BJ (cell line): ENCODE results near the gene ZNF723. TPM values are rescaled to one million over a fixed set of nuclear protein-coding genes. Genes with fewer than 3 reads are reported as not detected.
"Not testable (repeated sequence)": the region's sequence is repeated elsewhere in the genome, so short reads cannot be mapped to it uniquely, and the experiment has no call there.

Source experiments
- CTCF ChIA-PET: fragments of 350-600 bp; formaldehyde crosslinking; extraction: SDS; loops from one replicate; lab custom pipeline; 2021; ENCODE audit warnings: antibody characterized with exemption, inconsistent platforms; lab: Yijun Ruan, JAX
- POLR2A ChIA-PET: fragments of 300-600 bp; sonication (Branson Sonifier 250); formaldehyde crosslinking; extraction: SDS; loops from one replicate; lab custom pipeline; 2021; ENCODE audit warnings: antibody characterized with exemption; lab: Charles Lee
- DNase-seq: peaks from one replicate; pipeline ENCODE4 v3.0.0-alpha.2; 2011; ENCODE audit warnings: low read depth
- H3K27me3 ChIP-seq: 2 replicates; pipeline ENCODE4 v1.6.0; 2011; ENCODE audit warnings: low read length; ENCODE audit not compliant: control insufficient read depth, insufficient read depth
- H3K36me3 ChIP-seq: 2 replicates; pipeline ENCODE4 v1.5.1; 2011; ENCODE audit warnings: low read length; ENCODE audit not compliant: control insufficient read depth, insufficient read depth
- H3K4me3 ChIP-seq: 2 replicates; pipeline ENCODE4 v1.5.1; 2011; ENCODE audit warnings: low read depth, mild to moderate bottlenecking, control low read depth, low read length
- CTCF ChIP-seq: IDR thresholded peaks from 2 replicates; pipeline ENCODE4 v1.5.1; 2011; ENCODE audit warnings: low read depth, mild to moderate bottlenecking, control low read depth, inconsistent platforms, low read length, moderate library complexity; ENCODE audit not compliant: insufficient read depth
- polyA plus RNA-seq: library from polyadenylated mRNA; depleted of rRNA; stranded (reverse); fragments of >200 nt; gene quantifications from 2 replicates; pipeline ENCODE4 v1.2.3, GENCODE V29; 2011

The ZNF723 gene
- polyA plus RNA-seq, 1 experiment: not detected

- no peak overlapping the region for H3K4me3 ChIP-seq
- H3K36me3 ChIP-seq: no peaks in the 10 kb centered on the region
- no peaks in the 10 kb centered on the region for H3K27me3 ChIP-seq
- POLR2A ChIA-PET: no interaction called here
- CTCF ChIA-PET: no interaction called here
- DNase-seq: no peak
- no peak for TF ChIP-seq CTCF
Measured at GRCh38 chr19:22807061-22807835, 24.8 kb upstream of the ZNF723 start.

GRCh38 chr19:22814124-22814523 lies 18.0 kb upstream of the ZNF723 start:
- Histone ChIP-seq H3K36me3 (no peaks in the 10 kb centered on the region), H3K4me3 (no peak overlapping the region), H3K27me3 (no peaks in the 10 kb centered on the region)
- no peak for TF ChIP-seq CTCF
- CTCF ChIA-PET: no interaction called here
- no peak for DNase-seq
- POLR2A ChIA-PET: no interaction called here

- CTCF ChIA-PET: no interaction called here
- DNase-seq: no peak
- H3K36me3 ChIP-seq: no peaks in the 10 kb centered on the region
- POLR2A ChIA-PET: no interaction called here
- no peak for TF ChIP-seq CTCF
- H3K4me3 ChIP-seq: no peak overlapping the region
- no peaks in the 10 kb centered on the region for H3K27me3 ChIP-seq
Measured at GRCh38 chr19:22831211-22831610, 880 bp upstream of the ZNF723 start.

- H3K27me3 ChIP-seq, CTCF ChIA-PET, H3K36me3 ChIP-seq, DNase-seq, POLR2A ChIA-PET, H3K4me3 ChIP-seq: not testable (repeated sequence)
Measured at GRCh38 chr19:22857713-22858320, 25.7 kb downstream of the ZNF723 start.

GRCh38 chr19:22882797-22883196 lies 50.7 kb downstream of the ZNF723 start:
- Histone ChIP-seq H3K4me3 (no peak overlapping the region), H3K36me3 (no peaks in the 10 kb centered on the region), H3K27me3 (no peaks in the 10 kb centered on the region)
- CTCF ChIA-PET: no interaction called here
- TF ChIP-seq CTCF: no peak
- DNase-seq: no peak
- POLR2A ChIA-PET: no interaction called here
